Islet of Langerhans (tissue), 1 donor: Measurements from ENCODE around the gene MACROD2.

Experiments
- FAIRE-seq: peaks from one replicate; lab custom pipeline; 2011; peaks lifted over from hg19 to GRCh38; lab: Jason Lieb, UNC

Gene MACROD2

DNA sequence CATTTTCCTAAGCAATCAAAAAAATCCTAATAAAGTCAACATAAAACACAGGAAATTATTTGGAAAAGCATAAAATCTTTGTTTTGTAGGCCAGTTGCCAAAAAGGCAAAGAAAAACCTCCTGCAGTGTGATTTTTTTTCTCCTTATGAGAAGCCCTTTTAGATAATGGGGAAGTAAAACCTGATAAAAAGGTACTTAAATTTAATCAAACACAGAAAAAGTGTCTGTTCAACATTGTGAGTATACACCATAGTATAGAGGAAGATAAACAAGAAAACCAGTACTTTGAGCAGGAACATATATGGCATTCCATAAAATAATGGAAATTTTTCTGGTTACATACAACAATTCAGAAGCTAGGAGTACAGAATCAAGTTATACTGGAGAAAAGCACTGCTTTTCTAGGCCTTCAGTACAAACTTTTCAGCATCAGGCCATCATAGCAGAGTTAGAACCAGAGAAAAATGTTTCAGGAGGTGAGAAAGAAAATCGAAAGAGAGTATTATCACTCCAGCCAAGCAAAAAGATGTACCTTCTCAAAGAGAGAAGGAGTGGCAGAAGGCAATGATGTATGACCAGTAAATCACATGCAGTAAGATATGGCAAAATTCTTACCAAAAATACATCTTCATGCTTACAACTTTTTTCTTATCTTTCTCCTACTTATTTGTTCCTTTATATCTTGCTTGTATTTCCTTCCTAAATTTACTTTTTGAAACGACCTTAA is 2083.0 kb downstream of the MACROD2 start:
- FAIRE-seq: no peak

DNA sequence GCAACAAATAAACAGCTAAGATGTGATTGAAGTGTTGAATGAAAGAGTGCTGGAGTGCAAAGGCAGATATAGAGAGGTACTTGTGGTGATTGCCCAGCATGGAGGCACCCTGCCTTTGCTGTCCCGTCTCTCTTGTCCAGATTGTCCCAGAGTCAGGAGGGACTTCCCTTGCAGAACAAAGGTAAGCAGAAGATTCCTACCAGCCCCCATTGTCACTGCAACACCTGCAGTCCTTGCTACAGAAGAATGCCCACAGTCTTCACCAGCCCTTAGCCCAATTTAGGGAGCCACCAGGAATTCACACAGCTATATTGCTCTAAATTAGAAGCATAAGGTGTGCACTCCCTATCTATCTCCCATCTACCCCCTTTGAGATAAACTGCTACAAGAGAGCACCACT is 2086.1 kb downstream of the MACROD2 start:
- no peak for FAIRE-seq

DNA sequence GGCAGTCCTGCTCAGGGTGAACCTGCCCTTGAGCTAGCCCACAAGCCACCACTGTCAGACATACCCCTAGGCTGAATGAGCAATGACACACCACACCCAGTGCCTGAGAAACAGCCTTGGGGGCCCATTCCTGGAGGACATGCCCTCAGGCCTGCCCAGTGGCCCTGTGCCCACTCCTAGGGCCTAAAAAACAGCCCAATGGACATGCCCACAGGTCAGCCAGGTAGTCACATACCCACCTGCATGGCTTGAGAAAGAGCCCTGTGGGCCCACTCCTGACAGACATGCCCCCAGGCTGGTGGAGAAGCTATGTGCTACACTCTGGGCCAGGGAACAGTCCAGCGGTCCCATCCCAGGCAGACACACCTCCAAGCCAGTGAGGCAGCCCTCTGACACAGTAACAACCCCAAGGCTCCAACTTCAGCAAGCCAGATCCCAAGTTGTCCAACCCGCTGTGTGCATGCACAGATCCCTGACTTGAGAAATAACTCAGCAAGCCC is 2086.8 kb downstream of the MACROD2 start:
- FAIRE-seq: no peak

DNA sequence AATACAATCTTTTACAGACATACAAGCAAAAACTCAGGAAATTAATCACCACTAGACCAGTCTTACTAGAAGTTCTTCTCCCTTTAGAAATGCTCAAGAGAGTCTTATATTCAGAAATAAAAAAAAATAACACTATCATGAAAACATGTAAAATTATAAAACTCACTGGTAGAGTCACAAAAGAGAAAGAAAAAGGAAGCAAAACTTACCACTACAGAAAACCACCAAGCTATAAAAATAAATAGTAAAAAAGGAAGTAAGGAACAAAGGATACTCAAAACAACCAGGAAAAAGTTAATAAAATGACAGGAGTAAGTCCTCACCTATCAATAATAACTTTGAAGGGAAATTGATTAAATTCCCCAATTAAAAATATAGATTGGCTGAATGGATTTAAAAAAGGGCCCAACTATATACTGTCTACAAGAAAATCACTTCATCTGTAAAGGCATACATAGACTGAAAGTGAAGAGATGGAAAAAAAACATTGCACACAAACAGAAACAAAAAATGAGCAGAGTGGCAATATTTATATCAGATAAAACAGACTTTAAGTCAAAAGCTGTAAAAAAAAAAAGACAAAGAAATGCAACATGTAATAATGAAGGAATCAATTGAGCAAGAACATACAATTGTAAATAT is 2088.4 kb downstream of the MACROD2 start:
- FAIRE-seq: no peak

DNA sequence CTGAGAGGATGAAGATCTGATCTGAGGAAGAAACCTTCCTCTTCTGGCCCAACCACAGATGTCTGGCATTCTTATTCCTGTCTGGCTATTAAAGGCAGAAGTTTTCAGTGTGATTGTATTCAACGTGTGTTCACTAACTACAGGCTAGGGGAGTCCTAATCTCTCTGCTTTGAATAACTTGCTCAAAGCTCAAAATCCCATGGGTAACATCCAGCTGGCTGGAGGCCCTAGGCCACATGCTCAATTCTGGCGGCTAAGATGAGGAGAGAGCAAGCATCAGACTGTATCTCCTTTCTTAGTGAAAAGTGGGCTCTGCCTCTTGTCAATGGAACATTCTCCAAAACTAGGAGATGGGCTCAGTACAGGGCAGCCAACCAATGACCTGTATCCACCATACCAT is 2099.9 kb downstream of the MACROD2 start:
- no peak for FAIRE-seq

DNA sequence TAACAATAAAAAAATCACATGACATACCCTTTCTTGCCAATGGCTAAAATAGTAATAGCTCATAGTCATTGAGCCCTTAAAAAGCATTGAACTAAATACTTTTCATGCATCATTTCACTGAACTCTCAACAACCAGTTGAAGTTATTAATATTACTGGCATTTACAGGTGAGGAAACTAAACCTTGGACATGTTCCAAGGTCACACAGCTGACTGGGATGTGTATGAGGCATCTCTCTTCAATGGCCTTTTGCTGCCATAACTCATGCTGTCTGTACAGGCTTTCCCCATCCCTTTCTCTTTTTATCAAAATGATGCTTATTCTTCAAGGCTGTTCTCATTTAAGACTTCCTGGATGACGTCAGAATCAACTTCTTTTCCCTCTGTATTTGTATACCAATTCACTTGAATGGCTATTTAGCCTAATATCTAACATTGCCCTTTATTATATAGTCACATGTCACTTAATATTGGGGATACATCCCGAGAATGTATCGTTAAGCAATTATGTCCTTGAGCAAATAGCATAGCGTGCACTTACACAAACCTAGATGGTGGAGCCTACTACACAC is 2101.5 kb downstream of the MACROD2 start:
- no peak for FAIRE-seq

DNA sequence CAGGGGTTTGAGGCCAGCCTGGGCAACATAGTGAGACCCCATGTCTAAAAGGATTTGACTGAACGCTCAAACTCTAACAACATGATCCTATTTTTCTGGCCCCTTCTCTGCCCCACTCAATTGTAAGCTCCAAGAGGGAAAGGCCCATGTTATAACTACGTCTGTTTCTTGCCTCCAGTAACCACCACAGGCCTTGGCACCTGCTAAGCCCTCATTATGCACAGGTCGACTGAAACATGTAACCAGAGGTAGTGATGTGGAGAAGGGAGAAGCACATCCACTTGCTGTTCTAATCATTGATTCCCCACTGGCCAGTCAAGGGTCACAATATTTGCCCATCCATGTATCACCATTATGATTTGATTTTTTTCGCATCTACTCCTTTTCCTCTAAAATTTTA is 2102.5 kb downstream of the MACROD2 start:
- FAIRE-seq: no peak

DNA sequence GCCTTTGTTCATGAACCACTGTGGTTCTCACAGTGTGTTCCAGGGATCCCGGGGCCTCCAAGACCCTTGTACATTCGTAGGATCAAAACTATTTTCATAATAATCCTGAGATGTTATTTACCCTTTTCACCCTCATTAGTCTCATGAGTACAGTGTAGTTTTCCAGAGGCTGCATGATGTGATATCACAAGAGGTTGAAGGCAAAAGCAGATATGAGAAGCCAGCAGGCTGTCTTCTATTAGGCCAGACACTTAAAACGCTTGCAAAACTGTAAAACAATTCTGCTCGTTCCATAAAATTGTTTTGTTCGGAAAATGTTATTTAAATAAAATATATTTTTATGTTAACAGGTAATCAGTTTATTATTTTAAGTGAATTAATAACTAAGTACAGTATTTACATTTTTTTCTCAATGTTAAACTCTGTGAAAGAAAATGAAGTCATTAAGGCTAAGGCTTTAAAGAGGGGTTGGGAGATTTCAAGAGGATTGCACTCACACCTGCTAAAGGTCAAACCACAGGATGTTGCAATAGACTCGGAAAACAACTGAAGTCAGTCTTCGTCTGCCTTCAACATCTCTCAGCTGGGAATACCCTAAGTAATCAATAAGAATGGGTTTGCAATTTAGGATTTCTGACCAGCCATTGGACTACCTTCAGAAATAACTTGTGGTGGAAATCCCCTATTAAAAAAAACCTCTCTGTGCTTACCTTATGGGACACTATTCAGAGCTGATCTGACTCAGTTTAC is 2103.7 kb downstream of the MACROD2 start:
- FAIRE-seq: no peak

DNA sequence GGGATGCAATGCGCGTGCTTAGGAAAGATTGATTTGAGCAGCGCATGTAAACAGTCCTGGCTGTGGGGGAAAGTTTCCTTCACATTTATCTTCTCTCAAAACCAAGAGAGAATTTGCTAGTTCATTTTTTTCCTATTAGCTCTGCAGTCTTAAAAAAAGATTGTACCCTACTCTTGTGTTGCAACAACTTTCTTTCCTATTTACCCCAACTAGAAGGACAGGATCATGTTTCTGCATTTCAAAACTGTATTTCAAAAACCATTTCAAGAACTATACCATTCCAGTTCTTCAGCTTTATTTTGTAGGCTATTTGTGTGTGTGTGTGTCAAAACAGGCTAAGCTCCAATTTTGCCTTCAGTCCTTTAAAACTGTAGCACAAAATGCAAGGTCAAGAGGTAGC is 2104.8 kb downstream of the MACROD2 start:
- FAIRE-seq: no peak

DNA sequence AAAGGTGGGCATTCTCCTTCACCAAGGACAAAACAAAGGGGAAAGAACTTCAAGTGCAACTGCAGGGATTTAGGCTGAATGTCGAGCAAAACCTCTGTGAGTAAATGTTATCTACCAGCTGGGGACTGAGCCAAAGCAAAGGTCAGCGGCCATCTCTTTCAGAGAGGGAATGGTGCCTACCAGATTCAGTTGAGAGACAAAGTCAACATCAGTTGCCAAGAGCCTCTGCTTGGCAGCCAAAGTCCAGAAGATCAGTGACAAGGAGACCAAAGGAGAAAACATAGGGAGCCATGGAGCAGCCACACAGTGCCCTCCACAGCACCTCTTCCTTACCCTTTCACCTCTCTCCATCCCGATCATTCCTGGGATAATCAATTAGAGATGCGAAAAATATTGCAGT is 2105.5 kb downstream of the MACROD2 start:
- no peak for FAIRE-seq
